Fibroblast of villous mesenchyme (primary cell): ENCODE results near the gene INIP. TPM values are rescaled to one million over a fixed set of nuclear protein-coding genes. Genes with fewer than 3 reads are reported as not detected.
A peak's percentile ranks its signal among the peaks of the same experiment; 100 is the strongest.

Source experiments
- DNase-seq: peaks from one replicate; pipeline ENCODE4 v3.0.0-alpha.2; 2010; ENCODE audit warnings: low read depth
- H3K4me3 ChIP-seq: 2 replicates; pipeline ENCODE4 v1.5.1; 2011; ENCODE audit warnings: low read depth, mild to moderate bottlenecking, low read length
- CTCF ChIP-seq: IDR thresholded peaks from 2 replicates; pipeline ENCODE4 v1.5.1; 2012; ENCODE audit warnings: low read depth, mild to moderate bottlenecking, low read length; ENCODE audit not compliant: insufficient read depth
- total RNA-seq: library from RNA; depleted of rRNA; stranded (reverse); fragments of >200 nt; gene quantifications from 2 replicates; pipeline ENCODE4 v1.2.3, GENCODE V29; 2012

Gene INIP
- 12.9 and 23.3 TPM in 2 replicates for total RNA-seq

GRCh38 chr9:112717661-112718331 lies at the start of gene INIP:
Gene INIP (minus strand): TSS chr9:112718117. CDS start chr9:112716485, 1,632 bp downstream.
- peak; percentile 96 for DNase-seq
- no peak for TF ChIP-seq CTCF
- H3K4me3 ChIP-seq: peak within 1 kb of the TSS; percentile 96

- no peak for TF ChIP-seq CTCF
- H3K4me3 ChIP-seq: no peak overlapping the region
- DNase-seq: no peak
Measured at GRCh38 chr9:112765281-112765680, 47.4 kb upstream of the INIP start.

GRCh38 chr9:112764837-112765236 lies 46.9 kb upstream of the INIP start:
- no peak overlapping the region for H3K4me3 ChIP-seq
- DNase-seq: no peak
- TF ChIP-seq CTCF: no peak

GRCh38 chr9:112764344-112764743 lies 46.4 kb upstream of the INIP start:
- H3K4me3 ChIP-seq: no peak overlapping the region
- TF ChIP-seq CTCF: no peak
- peak; percentile 62 for DNase-seq

GRCh38 chr9:112762726-112763518 lies 45.0 kb upstream of the INIP start:
- TF ChIP-seq CTCF: no peak
- no peak overlapping the region for H3K4me3 ChIP-seq
- DNase-seq: no peak

- no peak overlapping the region for H3K4me3 ChIP-seq
- peak; percentile 72 for DNase-seq
- no peak for TF ChIP-seq CTCF
Measured at GRCh38 chr9:112761912-112762655, 44.2 kb upstream of the INIP start.
